K562 (cell line): ENCODE measurements around the gene SYF2. TPM values are rescaled to one million over a fixed set of nuclear protein-coding genes. Genes with fewer than 3 reads are reported as not detected.
"Not testable (repeated sequence)": the region's sequence is repeated elsewhere in the genome, so short reads cannot be mapped to it uniquely, and the experiment has no call there.

Experiments used
- ATAC-seq: fragments of 200-7000 bp; cut with Tn5 transposase; 3 replicates; pipeline ENCODE4 v1.9.1; 2020; ENCODE audit warnings: moderate library complexity
- BruUV-seq: library from RNA; stranded (reverse); fragments of 400-500 nt; replicated peaks from 2 replicates; lab custom pipeline; 2021; lab: Mats Ljungman, UMichigan
- CTCF ChIA-PET: fragments of 300-600 bp; formaldehyde crosslinking; extraction: SDS; loops from one replicate; lab custom pipeline; 2021; ENCODE audit warnings: low intra/inter-chr PET ratio; lab: Yijun Ruan, JAX
- POLR2A ChIA-PET: fragments of 300-600, 350-650 bp; sonication (Branson Sonifier 250); formaldehyde crosslinking; extraction: SDS; loops from one replicate; lab custom pipeline; 2021; ENCODE audit warnings: antibody characterized with exemption, inconsistent platforms; lab: Yijun Ruan, JAX
- DNase-seq, 4 experiments: peaks; one replicate each; pipeline versions ENCODE4 v3.0.0 to v3.0.0-alpha.2; 2011 to 2018; ENCODE audit warnings: low spot score in 3 of 4, mixed read lengths in 3 of 4; ENCODE audit errors: extremely low read depth in 1 of 4
- FAIRE-seq: peaks from 2 replicates; lab custom pipeline; 2011; peaks lifted over from hg19 to GRCh38; lab: Jason Lieb, UNC
- H2AFZ ChIP-seq: 2 replicates; pipeline ENCODE4 v1.6.0; 2011; ENCODE audit warnings: low read depth, low read length, control low read depth, inconsistent platforms
- H3K27ac ChIP-seq: fragments of 200-600 bp; 3 replicates; pipeline ENCODE4 v1.8.0; 2011; ENCODE audit warnings: low read depth, mild to moderate bottlenecking, control low read depth, inconsistent platforms, low read length, moderate library complexity, mixed read lengths; ENCODE audit errors: extremely low read depth
- H3K27me3 ChIP-seq, 2 experiments: fragments of 300-600 bp in 1 of 2; 2 replicates in 1 of 2; 3 replicates in 1 of 2; pipeline versions ENCODE4 v1.6.0 to v1.8.0; 2011; ENCODE audit warnings: inconsistent platforms in 2 of 2, low read length in 2 of 2, mild to moderate bottlenecking in 1 of 2, mixed read lengths in 1 of 2, moderate library complexity in 1 of 2; ENCODE audit not compliant: control insufficient read depth in 2 of 2, insufficient read depth in 2 of 2
- H3K36me3 ChIP-seq: fragments of 300-600 bp; 3 replicates; pipeline ENCODE4 v1.8.0; 2011; ENCODE audit warnings: mild to moderate bottlenecking, low read length, inconsistent platforms; ENCODE audit not compliant: control insufficient read depth, insufficient read depth
- H3K4me1 ChIP-seq, 2 experiments: fragments of 200-600 bp in 1 of 2; replicated peaks in 1 of 2; 2 replicates in 1 of 2; 3 replicates in 1 of 2; pipeline versions ENCODE4 v1.5.1 to v1.8.0; 2011; ENCODE audit warnings: inconsistent platforms in 2 of 2, low read length in 2 of 2, mild to moderate bottlenecking in 1 of 2, mixed read lengths in 1 of 2, moderate library complexity in 1 of 2; ENCODE audit not compliant: control insufficient read depth in 2 of 2, insufficient read depth in 2 of 2
- H3K4me2 ChIP-seq: 2 replicates; pipeline ENCODE4 v1.6.1; 2011; ENCODE audit warnings: low read length, control low read depth, inconsistent platforms, mixed read lengths; ENCODE audit not compliant: insufficient read depth
- H3K4me3 ChIP-seq: fragments of 200-600 bp; sonication (generic), shearing (Covaris generic); 2 replicates; pipeline ENCODE4 v1.5.1; 2016; ENCODE audit warnings: control low read depth, inconsistent platforms
- H3K79me2 ChIP-seq: fragments of 200-600 bp; 3 replicates; pipeline ENCODE4 v1.8.0; 2011; ENCODE audit warnings: low read length, inconsistent platforms; ENCODE audit not compliant: control insufficient read depth, insufficient read depth
- H3K9ac ChIP-seq, 2 experiments: 2 replicates each; pipeline versions ENCODE4 v1.6.0 to v1.6.1; 2011; ENCODE audit warnings: low read depth in 2 of 2, low read length in 2 of 2, control low read depth in 1 of 2, inconsistent platforms in 1 of 2, mild to moderate bottlenecking in 1 of 2, mixed read lengths in 1 of 2; ENCODE audit not compliant: insufficient read depth in 1 of 2
- H3K9me1 ChIP-seq: one replicate; pipeline ENCODE4 v1.6.0; 2011; ENCODE audit warnings: inconsistent platforms, mild to moderate bottlenecking, low read length, moderate library complexity; ENCODE audit not compliant: control insufficient read depth, insufficient read depth
- H3K9me3 ChIP-seq: replicated peaks from 2 replicates; pipeline ENCODE4 v1.5.1; 2011; ENCODE audit warnings: low read depth, low read length, inconsistent platforms; ENCODE audit not compliant: control insufficient read depth, insufficient read depth
- H4K20me1 ChIP-seq: replicated peaks from 2 replicates; pipeline ENCODE4 v1.6.1; 2011; ENCODE audit warnings: low read length, inconsistent platforms, mixed read lengths; ENCODE audit not compliant: control insufficient read depth, insufficient read depth
- RAD21 ChIP-seq, 2 experiments: fragments of 250-450 bp in 1 of 2; fragments of 450-650 bp in 1 of 2; sonication (Bioruptor Pico) in 1 of 2; formaldehyde crosslinking in 1 of 2; IDR thresholded peaks in 1 of 2; conservative IDR thresholded peaks in 1 of 2; 2 replicates each; pipeline versions ENCODE4 v1.4.0 to v1.8.0; 2020 to 2022; ENCODE audit warnings: mild to moderate bottlenecking in 2 of 2, moderate library complexity in 1 of 2
- WGBS: fragments of 100-300 bp; shearing (Covaris generic); methylation state at CpG from one replicate; pipeline ENCODE4 v1.1.6; 2016; ENCODE audit warnings: low coverage, mixed read lengths; ENCODE audit not compliant: insufficient coverage; ENCODE audit errors: missing lambda C conversion rate; 5-methylcytosine and 5-hydroxymethylcytosine counted together
- in situ Hi-C: fragments of 300-500 bp; cut with MboI; formaldehyde crosslinking; loops from 4 replicates; pipeline ENCODE4 v1.15.0; 2018; ENCODE audit warnings: inconsistent platforms, mixed read lengths
- intact Hi-C: fragments of 100-400 bp; cut with micrococcal nuclease; formaldehyde crosslinking; loops from 2 replicates; pipeline ENCODE4 v1.14.2; 2022
- polyA plus RNA-seq, 8 experiments: library from polyadenylated mRNA; depleted of rRNA in 4 of 8; stranded (reverse) in 5 of 8; unstranded in 3 of 8; fragments of >200 nt; fragmentation: Nextera tagmentation in 2 of 8; fragmentation: Illumina TruSeq in 1 of 8; extraction: Ambion mirVana in 2 of 8; extraction: Trizol in 1 of 8; gene quantifications; 2 replicates each; pipeline versions ENCODE4 v1.2.1 to v1.2.3, GENCODE V29; 2011 to 2014; ENCODE audit warnings: inconsistent platforms in 1 of 8, missing spikeins in 1 of 8
- total RNA-seq, 7 experiments: library from RNA; depleted of rRNA in 6 of 7; stranded (reverse); fragments of >200 nt in 6 of 7; fragmentation: Illumina TruSeq in 2 of 7; extraction: Trizol in 2 of 7; gene quantifications; 2 replicates each; pipeline versions ENCODE4 v1.2.1 to v1.2.3, GENCODE V29; 2011 to 2021; ENCODE audit warnings: low replicate concordance in 1 of 7
- TF ChIP-seq, protein P1 (sequence below), 2 experiments: fragments of 450-650 bp; formaldehyde crosslinking in 1 of 2; IDR thresholded peaks; 2 replicates each; pipeline versions ENCODE4 v1.4.0 to v1.6.1; 2014 to 2020; ENCODE audit warnings: mild to moderate bottlenecking in 2 of 2, borderline replicate concordance in 1 of 2, low read depth in 1 of 2
- TF ChIP-seq, protein P2 (sequence below), 3 experiments: IDR thresholded peaks in 2 of 3; conservative IDR thresholded peaks in 1 of 3; 2 replicates each; pipeline ENCODE4 v1.5.1; 2011 to 2012; ENCODE audit warnings: low read length in 3 of 3, mild to moderate bottlenecking in 3 of 3, control low read depth in 2 of 3, improper control_type of control experiment in 1 of 3, inconsistent platforms in 1 of 3, low read depth in 1 of 3, mixed read lengths in 1 of 3, moderate library complexity in 1 of 3; ENCODE audit not compliant: insufficient read depth in 2 of 3

The SYF2 gene
- total and polyA plus RNA-seq, 9 of the 15 experiments (the other 6 are each of a cell fraction or from before 2014, with no cell fraction given): 20.9 to 69.0 (median 43.2) TPM

DNA sequence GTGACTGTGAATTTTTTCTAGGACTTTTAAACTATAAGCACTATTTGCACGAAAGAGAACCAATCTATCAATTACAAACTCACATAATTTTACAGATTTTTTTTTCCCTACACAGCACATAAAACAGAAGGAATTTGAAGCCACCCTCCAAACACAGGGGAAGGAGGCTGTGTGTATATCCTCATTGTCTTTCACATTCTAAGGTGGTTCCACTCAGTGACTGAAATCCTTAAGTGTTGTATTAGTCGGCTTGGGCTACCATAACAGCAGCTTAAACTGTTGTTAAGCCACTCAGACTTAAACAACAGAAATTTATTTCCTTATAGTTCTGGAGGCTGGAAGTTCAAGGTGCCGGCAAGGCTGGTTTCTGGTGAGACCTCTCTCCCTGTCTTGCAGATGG is 28.0 kb upstream of the SYF2 start:
- H3K27me3 ChIP-seq, H3K27ac ChIP-seq, POLR2A ChIA-PET, H3K4me1 ChIP-seq, in situ Hi-C loops, FAIRE-seq, CTCF ChIA-PET, H3K36me3 ChIP-seq, H2AFZ ChIP-seq, H3K9me1 ChIP-seq, DNase-seq, intact Hi-C loops, H4K20me1 ChIP-seq, H3K79me2 ChIP-seq, H3K4me2 ChIP-seq, H3K9me3 ChIP-seq, BruUV-seq, H3K4me3 ChIP-seq, H3K9ac ChIP-seq: not testable (repeated sequence)
- WGBS: 58% methylated on average over 3 of the region's 3 CpGs
- peak; percentile 10; the same call in 1 of the 3 replicates for ATAC-seq

DNA sequence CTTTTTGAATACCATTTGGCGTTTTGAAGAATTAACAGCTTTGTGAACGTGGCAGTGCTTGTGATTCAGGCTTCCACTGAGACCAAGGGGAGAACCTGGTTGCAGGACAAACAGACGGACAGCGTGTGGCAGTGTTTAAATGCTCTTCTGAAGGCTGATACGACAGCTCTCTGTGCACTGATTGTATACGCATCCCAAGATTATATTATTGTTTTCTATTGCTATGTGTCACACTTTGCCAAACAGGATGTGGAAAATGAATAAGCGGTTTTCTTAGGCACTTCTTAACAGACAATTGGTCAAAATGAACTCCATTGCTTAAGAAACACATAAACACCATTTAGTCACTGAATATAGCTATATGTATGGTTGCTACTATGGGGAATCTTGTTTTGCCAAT is 27.5 kb upstream of the SYF2 start:
- in situ Hi-C loops: loop anchor here (5.0 kb wide), 1 partner anchor 87 kb away; no protein-coding TSS in a partner anchor
- CTCF ChIA-PET, H3K9me3 ChIP-seq, H3K27ac ChIP-seq, H4K20me1 ChIP-seq, H3K79me2 ChIP-seq, H3K9ac ChIP-seq, H3K9me1 ChIP-seq, H3K27me3 ChIP-seq, BruUV-seq, H2AFZ ChIP-seq, H3K4me2 ChIP-seq, H3K4me3 ChIP-seq, H3K36me3 ChIP-seq, DNase-seq, intact Hi-C loops, H3K4me1 ChIP-seq: not testable (repeated sequence)
- peak; percentile 84 for ATAC-seq
- POLR2A ChIA-PET: interaction anchor here (0.7 kb wide), 1 partner anchor 12 kb away, joined by 5 read pairs; the partner anchor contains the start of gene RSRP1
- WGBS: 31% methylated on average over 5 of the region's 7 CpGs
- peak; percentile 83 for FAIRE-seq
- TF ChIP-seq, protein P1, sequence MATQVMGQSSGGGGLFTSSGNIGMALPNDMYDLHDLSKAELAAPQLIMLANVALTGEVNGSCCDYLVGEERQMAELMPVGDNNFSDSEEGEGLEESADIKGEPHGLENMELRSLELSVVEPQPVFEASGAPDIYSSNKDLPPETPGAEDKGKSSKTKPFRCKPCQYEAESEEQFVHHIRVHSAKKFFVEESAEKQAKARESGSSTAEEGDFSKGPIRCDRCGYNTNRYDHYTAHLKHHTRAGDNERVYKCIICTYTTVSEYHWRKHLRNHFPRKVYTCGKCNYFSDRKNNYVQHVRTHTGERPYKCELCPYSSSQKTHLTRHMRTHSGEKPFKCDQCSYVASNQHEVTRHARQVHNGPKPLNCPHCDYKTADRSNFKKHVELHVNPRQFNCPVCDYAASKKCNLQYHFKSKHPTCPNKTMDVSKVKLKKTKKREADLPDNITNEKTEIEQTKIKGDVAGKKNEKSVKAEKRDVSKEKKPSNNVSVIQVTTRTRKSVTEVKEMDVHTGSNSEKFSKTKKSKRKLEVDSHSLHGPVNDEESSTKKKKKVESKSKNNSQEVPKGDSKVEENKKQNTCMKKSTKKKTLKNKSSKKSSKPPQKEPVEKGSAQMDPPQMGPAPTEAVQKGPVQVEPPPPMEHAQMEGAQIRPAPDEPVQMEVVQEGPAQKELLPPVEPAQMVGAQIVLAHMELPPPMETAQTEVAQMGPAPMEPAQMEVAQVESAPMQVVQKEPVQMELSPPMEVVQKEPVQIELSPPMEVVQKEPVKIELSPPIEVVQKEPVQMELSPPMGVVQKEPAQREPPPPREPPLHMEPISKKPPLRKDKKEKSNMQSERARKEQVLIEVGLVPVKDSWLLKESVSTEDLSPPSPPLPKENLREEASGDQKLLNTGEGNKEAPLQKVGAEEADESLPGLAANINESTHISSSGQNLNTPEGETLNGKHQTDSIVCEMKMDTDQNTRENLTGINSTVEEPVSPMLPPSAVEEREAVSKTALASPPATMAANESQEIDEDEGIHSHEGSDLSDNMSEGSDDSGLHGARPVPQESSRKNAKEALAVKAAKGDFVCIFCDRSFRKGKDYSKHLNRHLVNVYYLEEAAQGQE (IDR thresholded peaks at IDR 0.05; ENCODE audit: borderline replicate concordance): peak; percentile 6; the same call in 1 of the 2 replicates
- TF ChIP-seq, protein P1 (CRISPR knock-in tag; IDR thresholded peaks at IDR 0.05; ENCODE audit: low read depth): not testable (repeated sequence)
- TF ChIP-seq, protein P2, sequence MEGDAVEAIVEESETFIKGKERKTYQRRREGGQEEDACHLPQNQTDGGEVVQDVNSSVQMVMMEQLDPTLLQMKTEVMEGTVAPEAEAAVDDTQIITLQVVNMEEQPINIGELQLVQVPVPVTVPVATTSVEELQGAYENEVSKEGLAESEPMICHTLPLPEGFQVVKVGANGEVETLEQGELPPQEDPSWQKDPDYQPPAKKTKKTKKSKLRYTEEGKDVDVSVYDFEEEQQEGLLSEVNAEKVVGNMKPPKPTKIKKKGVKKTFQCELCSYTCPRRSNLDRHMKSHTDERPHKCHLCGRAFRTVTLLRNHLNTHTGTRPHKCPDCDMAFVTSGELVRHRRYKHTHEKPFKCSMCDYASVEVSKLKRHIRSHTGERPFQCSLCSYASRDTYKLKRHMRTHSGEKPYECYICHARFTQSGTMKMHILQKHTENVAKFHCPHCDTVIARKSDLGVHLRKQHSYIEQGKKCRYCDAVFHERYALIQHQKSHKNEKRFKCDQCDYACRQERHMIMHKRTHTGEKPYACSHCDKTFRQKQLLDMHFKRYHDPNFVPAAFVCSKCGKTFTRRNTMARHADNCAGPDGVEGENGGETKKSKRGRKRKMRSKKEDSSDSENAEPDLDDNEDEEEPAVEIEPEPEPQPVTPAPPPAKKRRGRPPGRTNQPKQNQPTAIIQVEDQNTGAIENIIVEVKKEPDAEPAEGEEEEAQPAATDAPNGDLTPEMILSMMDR (IDR thresholded peaks at IDR 0.05 in 2 of 3, conservative IDR thresholded peaks at IDR 0.05 in 1 of 3; ENCODE audit: insufficient read depth in 2 of 3, low read depth in 1 of 3, low read length in 3 of 3): peak; percentile 31 to 46 (median 32); a peak in 2 of 6 replicates
- TF ChIP-seq RAD21 (CRISPR knock-in tag; conservative IDR thresholded peaks at IDR 0.05 in 1 of 2, IDR thresholded peaks at IDR 0.05 in 1 of 2): peak in 1 of 2 experiments; percentile 51; a peak in 2 of 4 replicates
